Fibroblast of skin of abdomen (primary cell): ENCODE measurements around the gene ANAPC16. TPM values are rescaled to one million over a fixed set of nuclear protein-coding genes. Genes with fewer than 3 reads are reported as not detected.
A peak's percentile ranks its signal among the peaks of the same experiment; 100 is the strongest.
"Not testable (repeated sequence)": the region's sequence is repeated elsewhere in the genome, so short reads cannot be mapped to it uniquely, and the experiment has no call there.

Experiments
- DNase-seq: peaks from one replicate; pipeline ENCODE4 v3.0.0-alpha.2; 2013
- polyA plus RNA-seq, 2 experiments: library from polyadenylated mRNA; unstranded; fragments of 120-200 nt; gene quantifications; one replicate each; pipeline ENCODE4 v1.2.1, GENCODE V29; 2013; ENCODE audit not compliant: insufficient read length in 2 of 2

The ANAPC16 gene
- polyA plus RNA-seq (2013, experiment 1 of 2; ENCODE audit: insufficient read length): 77.9 TPM
- polyA plus RNA-seq (2013, experiment 2 of 2; ENCODE audit: insufficient read length): 81.1 TPM

- peak; percentile 90 for DNase-seq
Observed at GRCh38 chr10:72215611-72216549, at the start of gene ANAPC16, which contains the start of gene ASCC1. Gene ANAPC16 (plus strand): TSS chr10:72216012. CDS start chr10:72223915, 7,903 bp downstream. Gene ASCC1 (minus strand): TSS chr10:72216276. CDS start chr10:72213298, 2,978 bp downstream.

DNA sequence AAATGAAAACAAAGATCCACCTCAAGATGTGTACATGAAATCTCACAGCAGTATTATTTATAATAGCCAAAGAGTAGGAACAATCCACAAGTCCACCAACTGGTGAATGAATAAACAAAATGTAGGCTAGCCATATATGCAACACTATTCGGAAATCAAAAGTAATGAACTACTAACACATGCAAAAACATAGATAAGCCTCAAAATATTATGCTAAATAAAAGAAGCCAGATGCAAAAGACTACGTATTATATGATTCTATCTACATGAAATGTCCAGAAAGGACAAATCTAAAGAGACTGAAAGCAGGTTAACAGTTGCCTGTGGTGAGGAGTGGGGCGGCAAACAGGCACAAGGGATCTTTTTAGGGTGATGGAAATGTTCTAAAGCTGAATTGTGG is 48.7 kb upstream of the ANAPC16 start:
- DNase-seq: no peak

DNA sequence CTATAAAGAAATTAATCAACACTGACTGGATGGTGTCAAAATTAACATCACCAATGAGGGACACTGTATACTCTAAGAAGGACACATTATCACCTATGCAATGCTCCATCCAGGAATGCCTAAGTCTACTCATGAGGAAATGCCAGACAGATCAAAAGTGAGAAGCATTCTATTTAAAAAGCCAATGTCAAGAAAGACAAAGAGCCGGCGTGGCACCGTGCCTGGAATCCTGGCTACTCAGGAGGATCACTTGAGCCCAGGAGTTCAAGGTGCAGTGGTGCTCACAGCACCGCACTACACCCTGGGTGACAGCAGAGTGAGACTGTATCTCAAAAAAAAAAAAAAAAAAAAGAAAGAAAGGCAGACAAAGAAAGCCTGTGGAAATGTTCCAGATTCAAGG is 45.5 kb upstream of the ANAPC16 start:
- no peak for DNase-seq

GRCh38 chr10:72170733-72171132 is 45.1 kb upstream of the ANAPC16 start:
- no peak for DNase-seq

DNA sequence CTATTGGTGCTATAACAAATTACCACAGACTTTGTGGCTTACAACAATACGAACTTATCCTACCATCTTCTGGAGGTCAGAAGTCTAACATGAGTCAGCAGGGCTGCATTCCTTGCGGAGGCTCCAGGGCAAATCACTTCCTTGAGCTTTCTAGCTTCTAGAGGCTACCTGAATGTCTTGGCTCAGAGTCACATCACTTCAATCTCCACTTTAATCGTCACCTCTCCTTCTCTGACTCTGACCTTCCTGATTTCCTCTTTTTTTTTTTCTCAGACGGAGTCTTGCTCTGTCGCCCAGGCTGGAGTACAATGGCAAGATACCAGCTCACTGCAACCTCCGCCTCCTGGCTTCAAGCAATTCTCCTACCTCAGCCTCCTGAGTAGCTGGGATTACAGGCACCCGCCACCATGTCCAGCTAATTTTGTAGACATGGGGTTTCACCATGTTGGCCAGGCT is 44.6 kb upstream of the ANAPC16 start:
- peak; percentile 79 for DNase-seq

DNA sequence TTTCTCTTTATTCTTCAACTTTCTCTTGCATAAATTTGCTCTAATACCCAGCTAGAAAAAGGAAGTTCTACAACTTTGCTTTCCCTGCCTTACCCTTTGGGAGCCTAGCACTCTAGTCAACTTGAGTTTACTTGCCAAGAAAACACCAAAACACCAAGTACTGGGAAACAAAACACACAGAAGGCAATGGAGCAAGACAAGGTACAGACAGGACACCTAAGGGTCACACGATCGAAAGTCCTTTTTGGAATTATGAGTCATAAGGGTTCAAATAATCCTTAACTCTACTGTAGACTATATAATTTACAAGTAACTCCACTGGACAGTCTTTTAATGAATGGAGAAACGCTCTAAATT is 42.6 kb upstream of the ANAPC16 start:
- DNase-seq: no peak

DNA sequence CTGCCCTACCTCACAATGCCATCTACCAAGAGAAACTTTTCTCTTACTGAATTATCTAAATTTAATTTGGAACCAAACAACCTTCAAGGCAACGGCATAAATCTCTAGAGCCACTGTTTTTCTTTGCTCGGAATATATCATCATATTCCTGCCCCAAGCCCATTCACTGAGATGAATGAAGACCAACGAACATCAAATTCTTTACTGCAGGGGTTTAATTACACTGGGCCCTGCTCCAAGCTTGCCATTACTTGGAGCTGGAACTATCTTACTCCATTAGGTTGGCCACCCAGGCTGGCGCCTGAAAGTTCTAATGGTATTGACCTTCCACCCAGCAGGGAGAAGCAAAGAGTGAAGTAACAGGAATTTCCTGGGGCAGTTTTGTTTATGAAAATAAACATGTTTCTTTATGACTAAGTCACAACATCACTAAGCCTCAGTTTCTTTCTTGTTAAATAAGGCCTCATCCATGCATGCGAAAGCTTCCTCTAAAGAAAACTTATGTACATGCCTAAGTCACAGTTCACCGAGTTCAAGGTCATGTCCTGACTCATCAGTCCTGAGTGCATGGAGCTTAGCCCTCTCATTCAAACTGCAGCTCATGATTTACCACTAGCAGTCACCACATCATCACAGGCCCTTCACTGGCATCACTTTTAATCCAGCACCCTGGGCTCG is 42.1 kb upstream of the ANAPC16 start:
- DNase-seq: no peak

DNA sequence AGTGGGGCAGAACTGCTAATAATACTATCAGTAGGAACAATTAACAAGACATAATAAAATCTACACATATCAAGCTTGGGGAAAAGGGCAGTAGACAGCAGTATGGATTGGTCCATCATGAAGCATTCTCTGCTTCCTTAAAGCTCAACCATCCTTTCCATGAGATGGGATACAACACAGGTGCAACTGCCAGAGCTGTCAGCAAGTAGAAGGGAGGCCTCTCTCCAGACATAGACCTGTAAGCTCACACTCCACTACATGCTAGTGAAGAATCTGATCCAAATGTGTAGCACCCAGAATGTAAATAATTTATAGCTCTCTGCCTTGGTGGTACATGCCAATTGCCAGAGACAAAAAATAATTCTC is 41.5 kb upstream of the ANAPC16 start:
- DNase-seq: no peak

DNA sequence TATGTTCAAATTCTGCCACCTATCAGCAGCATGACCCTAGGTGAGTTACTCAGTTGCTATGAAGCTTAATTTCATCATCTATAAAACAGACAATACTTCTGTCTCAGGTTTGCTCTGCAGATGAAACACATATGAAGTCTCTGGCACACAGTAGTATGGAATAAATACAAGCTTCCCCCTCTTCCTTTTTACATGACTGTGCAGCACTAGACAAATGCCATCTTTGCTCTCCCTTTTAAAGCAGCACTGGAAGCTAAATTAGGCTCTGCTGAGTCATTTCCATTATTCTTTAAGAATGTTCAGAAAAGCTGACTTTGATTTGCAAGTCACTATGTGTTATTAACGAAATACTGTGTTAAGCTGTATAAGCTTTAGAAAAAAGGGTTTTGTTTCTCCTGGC is 40.7 kb upstream of the ANAPC16 start:
- DNase-seq: peak; percentile 68

DNA sequence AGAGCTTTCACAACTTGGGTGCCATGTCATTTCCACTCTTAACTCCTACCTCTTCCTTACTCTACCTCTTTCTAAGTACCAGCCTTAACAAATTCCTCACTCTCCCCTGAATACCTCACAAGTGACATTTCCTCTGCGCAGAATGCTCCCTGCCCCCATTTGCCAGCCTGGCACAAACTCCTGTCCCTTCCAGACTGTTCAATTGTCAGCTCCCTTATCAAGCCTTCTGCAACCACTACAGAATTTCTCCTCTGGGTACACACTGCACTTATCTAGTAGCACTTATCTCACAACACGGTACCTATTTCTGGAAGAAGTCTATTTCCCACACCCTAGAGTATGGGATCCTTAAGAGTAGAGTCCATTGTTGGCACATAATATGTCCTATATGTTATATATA is 39.1 kb upstream of the ANAPC16 start:
- no peak for DNase-seq

DNA sequence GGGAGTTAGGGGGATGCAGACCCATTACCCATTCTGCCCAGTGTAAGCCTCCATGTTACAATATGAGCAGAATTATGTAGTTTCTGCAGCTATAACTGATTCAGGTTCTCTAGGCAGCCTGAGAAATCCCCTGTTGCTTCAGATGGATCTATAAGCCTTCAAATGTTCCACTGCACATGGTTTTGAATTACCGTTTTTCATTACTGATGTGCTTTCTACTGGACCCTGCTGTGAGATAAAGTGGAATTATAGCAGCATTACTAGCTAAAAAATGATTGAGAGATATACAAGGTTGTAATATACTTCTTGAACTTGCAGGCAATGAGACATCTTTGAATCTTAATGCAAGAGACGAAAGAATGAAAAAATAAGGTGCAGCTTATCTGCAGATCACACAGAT is 38.4 kb upstream of the ANAPC16 start:
- no peak for DNase-seq

DNA sequence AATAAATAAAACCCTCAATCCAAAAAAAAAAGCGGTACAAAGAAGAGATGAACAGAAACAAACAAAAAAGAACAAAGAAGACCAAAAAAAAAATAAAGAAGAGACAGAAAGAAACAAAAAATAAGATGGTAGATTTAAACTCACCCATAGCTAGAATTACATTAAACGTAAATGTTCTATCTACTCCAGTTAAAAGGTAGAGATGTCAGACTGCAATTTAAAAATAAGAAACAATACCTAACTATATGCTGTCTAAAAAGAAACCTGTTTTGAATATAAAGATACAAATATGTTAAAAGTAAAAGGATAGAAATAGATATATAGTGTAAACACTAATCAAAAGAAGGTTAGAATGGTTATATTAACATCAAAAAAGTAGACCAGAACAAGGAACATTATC is 31.7 kb upstream of the ANAPC16 start:
- DNase-seq: no peak

DNA sequence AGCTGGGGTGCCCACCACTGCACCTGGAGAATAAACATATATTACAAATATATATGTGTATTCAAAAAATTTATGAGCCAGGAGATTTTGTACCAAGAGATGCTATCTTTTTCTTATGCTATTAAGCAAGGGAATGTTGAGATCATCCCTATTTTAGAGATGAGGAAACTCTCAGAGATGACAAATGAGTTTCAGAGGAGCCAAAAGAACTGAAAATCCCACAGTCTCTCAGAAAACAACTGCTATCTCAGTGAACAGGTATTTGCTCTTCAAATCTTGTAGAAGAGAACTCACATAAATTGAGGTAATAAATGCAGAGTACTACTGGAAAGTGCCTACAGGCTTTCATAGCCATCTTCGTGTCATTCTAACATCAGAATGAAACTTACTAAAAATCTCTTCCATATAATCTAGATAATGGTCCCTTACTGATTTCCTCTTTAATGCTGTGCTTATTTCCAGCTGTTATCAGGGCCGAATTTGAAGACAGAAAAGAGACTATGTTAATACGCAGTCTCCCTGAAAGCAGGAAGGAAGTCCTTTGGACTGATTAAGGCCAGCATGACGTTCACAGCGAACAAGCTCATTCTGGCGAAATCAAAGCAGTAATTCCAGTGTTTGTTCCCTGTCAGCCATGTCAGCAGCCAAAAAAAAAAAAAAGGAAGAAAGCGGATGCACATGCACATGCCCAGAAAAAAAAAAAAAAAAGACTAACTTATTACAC is 29.4 kb upstream of the ANAPC16 start:
- DNase-seq: peak; percentile 53

DNA sequence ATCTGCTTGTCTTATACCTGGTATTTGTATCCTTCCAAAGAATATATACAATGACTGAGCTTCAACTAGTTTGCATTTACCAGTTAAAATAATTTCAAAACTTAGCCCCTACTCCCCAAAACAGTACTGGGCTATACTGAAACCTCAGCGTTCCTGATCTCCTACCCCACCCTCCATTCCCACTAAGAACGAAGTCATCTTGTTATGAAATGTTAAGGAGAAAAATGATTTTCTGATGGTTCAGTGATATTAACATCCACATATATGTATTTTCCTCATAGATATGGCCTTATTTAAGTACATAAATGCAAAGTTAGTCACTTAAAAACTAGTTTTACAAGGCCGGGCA is 28.9 kb upstream of the ANAPC16 start:
- no peak for DNase-seq

- no peak for DNase-seq
Observed at GRCh38 chr10:72194949-72195348, 20.9 kb upstream of the ANAPC16 start.

DNA sequence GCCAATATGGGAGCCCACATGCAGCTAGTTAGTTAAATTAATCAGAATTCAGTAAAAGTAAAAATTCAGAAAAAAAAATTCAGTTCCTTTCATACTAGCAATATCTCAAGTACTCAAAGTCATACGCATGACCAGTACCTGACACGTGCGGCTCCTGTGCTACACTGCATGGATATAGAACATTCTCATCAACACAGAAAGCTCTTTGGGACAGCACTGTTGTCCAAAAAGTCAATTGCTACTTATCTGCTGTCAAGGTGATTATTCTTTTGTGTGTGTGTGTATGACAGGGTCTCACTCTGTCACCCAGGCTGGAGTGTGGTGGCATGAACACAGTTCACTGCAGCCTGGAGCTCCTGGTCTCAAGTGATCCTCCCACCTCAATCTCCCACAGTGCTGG is 14.9 kb upstream of the ANAPC16 start:
- DNase-seq: no peak

- no peak for DNase-seq
Observed at GRCh38 chr10:72201293-72201692, 14.5 kb upstream of the ANAPC16 start.

- DNase-seq: no peak
Observed at GRCh38 chr10:72204296-72204695, 11.5 kb upstream of the ANAPC16 start.

DNA sequence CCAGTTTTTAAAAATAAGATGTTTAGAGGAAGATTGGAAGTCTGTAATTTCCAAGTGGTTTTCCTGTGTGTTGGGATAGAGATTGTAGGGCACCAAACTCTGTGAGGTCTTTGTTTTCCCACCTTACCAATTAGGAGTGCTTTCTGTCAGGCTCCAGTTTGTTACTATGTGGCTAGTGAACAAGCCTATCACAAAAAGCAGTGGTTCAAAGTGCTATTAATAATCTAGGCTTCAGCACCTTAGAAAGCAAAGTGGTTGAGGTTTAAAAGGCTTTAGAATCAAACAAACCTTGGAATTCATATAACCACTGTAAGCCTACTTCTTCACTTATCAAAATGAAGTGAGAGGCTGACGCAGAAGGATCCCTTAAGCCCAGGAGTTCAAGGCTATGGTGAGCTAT is 11.1 kb upstream of the ANAPC16 start:
- DNase-seq: no peak

DNA sequence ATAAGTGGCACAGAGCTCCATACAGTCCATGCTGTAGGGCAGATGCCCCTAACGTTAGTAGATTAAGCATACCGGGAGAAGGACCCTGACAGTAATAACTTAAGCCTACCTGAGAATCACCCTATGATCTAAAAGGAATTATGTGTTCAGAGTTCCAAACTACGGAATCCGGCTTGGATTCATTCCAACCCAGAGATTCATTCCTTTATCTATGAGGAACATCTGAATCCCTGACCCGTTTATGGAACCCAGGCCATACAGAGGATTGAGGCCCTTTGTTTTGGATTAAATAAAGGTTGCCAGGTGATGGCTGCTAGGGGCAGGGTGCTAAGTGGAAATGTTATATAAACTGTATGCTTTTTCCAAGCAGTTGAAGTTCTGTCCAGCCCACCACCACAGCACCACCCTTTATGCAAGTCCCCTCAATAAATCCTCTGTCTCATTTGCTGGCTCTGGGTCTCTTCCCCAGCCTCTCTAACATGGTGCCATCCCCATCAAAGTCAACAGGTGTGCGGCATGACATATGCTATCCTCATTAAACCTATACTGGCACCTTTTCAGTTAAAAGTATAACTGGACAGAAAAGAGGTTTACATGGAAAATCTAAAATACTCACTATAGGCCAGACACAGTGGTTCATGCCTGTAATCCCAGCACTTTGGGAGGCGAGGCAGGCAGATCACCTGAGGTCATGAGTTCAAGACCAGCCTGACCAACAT is 9.1 kb upstream of the ANAPC16 start:
- no peak for DNase-seq

- DNase-seq: not testable (repeated sequence)
Observed at GRCh38 chr10:72208526-72208925, 7.3 kb upstream of the ANAPC16 start.

DNA sequence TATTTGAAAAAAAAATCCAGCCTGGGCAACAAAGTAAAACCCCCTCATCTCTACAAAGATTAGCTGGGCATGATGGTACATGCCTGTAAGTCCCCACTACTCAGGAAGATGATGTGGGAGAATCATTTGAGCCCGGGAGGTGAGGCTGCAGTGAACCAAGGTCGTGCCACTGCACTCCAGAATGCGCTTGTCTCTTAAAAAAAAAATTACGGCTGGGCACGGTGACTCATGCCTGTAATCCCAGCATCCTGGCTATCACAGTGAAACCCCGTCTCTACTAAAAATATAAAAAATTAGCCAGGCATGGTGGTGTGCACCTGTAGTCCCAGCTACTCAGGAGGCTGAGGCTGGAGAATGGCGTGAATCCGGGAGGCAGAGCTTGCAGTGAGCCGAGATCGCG is 4.4 kb upstream of the ANAPC16 start:
- not testable (repeated sequence) for DNase-seq
